GM19395 (cell line): ENCODE results near the gene PCDHGA1.
A peak's percentile ranks its signal among the peaks of the same experiment; 100 is the strongest.

ENCODE experiments used
- ATAC-seq: cut with Tn5 transposase; IDR thresholded peaks from one replicate; pipeline ENCODE4 v1.9.1; 2021; ENCODE audit warnings: mild to moderate bottlenecking, moderate library complexity; ENCODE audit not compliant: unreplicated experiment

The PCDHGA1 gene

GRCh38 chr5:141439411-141440141, 109.3 kb downstream of the PCDHGA1 start:
- ATAC-seq: no peak

GRCh38 chr5:141440341-141440740, 110.0 kb downstream of the PCDHGA1 start:
- no peak for ATAC-seq

- no peak for ATAC-seq
Measured at GRCh38 chr5:141441571-141442170, 111.4 kb downstream of the PCDHGA1 start.

- no peak for ATAC-seq
Measured at GRCh38 chr5:141465351-141465750, 135.0 kb downstream of the PCDHGA1 start.

GRCh38 chr5:141475625-141476131, 145.4 kb downstream of the PCDHGA1 start, which contains the start of gene PCDHGC3:
TSS of gene PCDHGC3 (plus strand) at chr5:141475966. CDS start at chr5:141476117, 151 bp downstream.
- ATAC-seq: peak; percentile 98

- ATAC-seq: peak; percentile 38
Measured at GRCh38 chr5:141476132-141476911, 146.0 kb downstream of the PCDHGA1 start.

- no peak for ATAC-seq
Measured at GRCh38 chr5:141477044-141477575, 146.8 kb downstream of the PCDHGA1 start.

GRCh38 chr5:141477815-141478214, 147.5 kb downstream of the PCDHGA1 start:
- no peak for ATAC-seq

- no peak for ATAC-seq
Measured at GRCh38 chr5:141478321-141478945, 148.1 kb downstream of the PCDHGA1 start.

GRCh38 chr5:141479776-141480175, 149.5 kb downstream of the PCDHGA1 start:
- ATAC-seq: no peak

GRCh38 chr5:141483902-141484301, 153.6 kb downstream of the PCDHGA1 start:
- no peak for ATAC-seq

- no peak for ATAC-seq
Measured at GRCh38 chr5:141484310-141484640, 154.0 kb downstream of the PCDHGA1 start.

GRCh38 chr5:141484641-141485311, 154.5 kb downstream of the PCDHGA1 start, which contains the start of gene PCDHGC4:
TSS of gene PCDHGC4 (plus strand) at chr5:141485030. CDS start at chr5:141485174, 144 bp downstream.
- peak; percentile 47 for ATAC-seq

GRCh38 chr5:141485321-141486055, 155.2 kb downstream of the PCDHGA1 start:
- ATAC-seq: no peak

- ATAC-seq: no peak
Measured at GRCh38 chr5:141486091-141486490, 155.8 kb downstream of the PCDHGA1 start.

- no peak for ATAC-seq
Measured at GRCh38 chr5:141487131-141487530, 156.8 kb downstream of the PCDHGA1 start.

GRCh38 chr5:141488591-141489561, 158.6 kb downstream of the PCDHGA1 start, which contains the start of gene PCDHGC5:
TSS of gene PCDHGC5 (plus strand) at chr5:141489081. CDS start at chr5:141489241, 160 bp downstream.
- no peak for ATAC-seq

GRCh38 chr5:141489841-141490240, 159.5 kb downstream of the PCDHGA1 start:
- no peak for ATAC-seq
